NCI-H510A treated with DMSO at 0.1 percent for 48 hours (cell line): ENCODE measurements around the gene SPATS1.

Experiments used
- DNase-seq: peaks from one replicate; lab custom pipeline; 2025; lab: John Stamatoyannopoulos, UW

Gene SPATS1

GRCh38 chr6:44387346-44388134, 45.1 kb downstream of the SPATS1 start, which contains the start of gene CDC5L:
TSS of gene CDC5L (plus strand) at chr6:44387706. CDS start at chr6:44387824, 118 bp downstream.
- DNase-seq, result peak; percentile 99

DNA sequence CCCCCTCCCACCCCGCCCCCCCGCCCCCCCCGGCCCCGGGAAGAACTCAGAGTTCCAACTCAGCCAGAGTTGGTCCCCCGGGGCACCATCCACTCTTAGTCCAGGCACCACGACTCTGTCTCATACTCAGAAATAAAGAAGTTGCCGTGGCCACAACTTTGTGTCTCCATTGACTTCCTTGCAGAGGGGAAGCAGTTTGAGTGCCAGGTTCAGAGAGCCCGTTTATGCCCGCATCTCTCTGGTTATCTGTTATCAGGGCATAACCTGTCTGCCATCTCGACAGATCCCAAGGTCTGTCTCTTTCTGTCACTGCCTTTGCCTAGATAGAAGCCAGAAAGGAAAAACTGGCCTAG, 45.7 kb downstream of the SPATS1 start:
- DNase-seq, result peak; percentile 79

GRCh38 chr6:44388887-44389286, 46.4 kb downstream of the SPATS1 start:
- DNase-seq, result no peak

GRCh38 chr6:44390158-44390683, 47.8 kb downstream of the SPATS1 start:
- no peak for DNase-seq
